ENCODE data around the gene DHRS3.

DNA sequence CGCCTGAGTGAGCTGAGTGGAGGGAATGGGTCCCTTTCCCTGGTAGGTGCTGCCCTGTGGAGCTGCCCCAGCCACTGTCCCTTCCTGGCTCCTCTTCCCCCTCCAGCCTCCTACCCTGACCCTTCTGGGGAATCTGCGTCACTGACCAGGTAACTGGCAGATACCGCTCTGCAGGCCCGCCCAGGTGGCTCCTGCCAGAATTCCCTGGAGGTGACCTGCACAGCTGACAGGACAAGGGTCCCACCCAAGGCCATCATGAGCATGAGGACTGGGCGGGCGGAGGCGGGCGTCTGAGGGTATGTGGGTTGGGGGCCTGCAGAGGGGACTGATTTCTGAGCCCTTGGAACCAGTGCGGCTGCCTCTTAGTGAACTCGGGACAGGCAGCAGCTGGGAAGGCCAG lies 32.5 kb downstream of the DHRS3 start:
- TF ChIP-seq POLR2A (IDR thresholded peaks at IDR 0.05), result no peak
- TF ChIP-seq, protein P1, sequence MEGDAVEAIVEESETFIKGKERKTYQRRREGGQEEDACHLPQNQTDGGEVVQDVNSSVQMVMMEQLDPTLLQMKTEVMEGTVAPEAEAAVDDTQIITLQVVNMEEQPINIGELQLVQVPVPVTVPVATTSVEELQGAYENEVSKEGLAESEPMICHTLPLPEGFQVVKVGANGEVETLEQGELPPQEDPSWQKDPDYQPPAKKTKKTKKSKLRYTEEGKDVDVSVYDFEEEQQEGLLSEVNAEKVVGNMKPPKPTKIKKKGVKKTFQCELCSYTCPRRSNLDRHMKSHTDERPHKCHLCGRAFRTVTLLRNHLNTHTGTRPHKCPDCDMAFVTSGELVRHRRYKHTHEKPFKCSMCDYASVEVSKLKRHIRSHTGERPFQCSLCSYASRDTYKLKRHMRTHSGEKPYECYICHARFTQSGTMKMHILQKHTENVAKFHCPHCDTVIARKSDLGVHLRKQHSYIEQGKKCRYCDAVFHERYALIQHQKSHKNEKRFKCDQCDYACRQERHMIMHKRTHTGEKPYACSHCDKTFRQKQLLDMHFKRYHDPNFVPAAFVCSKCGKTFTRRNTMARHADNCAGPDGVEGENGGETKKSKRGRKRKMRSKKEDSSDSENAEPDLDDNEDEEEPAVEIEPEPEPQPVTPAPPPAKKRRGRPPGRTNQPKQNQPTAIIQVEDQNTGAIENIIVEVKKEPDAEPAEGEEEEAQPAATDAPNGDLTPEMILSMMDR (IDR thresholded peaks at IDR 0.05), result no peak
